ENCODE results near the gene BTBD9. TPM values are rescaled to one million over a fixed set of nuclear protein-coding genes. Genes with fewer than 3 reads are reported as not detected.

Gene BTBD9
- total and polyA plus RNA-seq, 2 donors (not counting 1 experiment from before 2014, with no cell fraction given) = 4.1 to 48.9 TPM

DNA sequence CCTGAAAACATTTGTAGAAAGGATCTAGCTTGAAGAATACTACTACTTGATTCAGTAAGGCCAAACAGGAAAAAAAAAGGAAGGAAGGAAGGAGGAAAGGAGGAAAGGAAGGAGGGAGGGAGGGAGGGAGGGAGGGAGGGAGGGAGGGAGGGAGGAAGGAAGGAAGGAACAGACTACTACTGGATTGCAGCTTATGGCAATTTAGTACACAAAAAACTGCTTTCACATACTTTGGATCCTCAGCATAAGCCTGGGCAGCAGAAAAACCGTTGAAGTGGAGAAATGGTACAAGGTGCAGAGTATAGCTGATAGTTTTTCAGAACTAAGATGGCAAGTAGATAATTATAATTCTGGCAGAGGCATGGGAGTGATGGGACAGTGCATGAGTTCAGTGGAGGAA lies 201.6 kb downstream of the BTBD9 start:
- Mint-ChIP-seq H3K27me3 (no peaks in the 10 kb centered on the region), H3K4me3 (no peak overlapping the region), H3K4me1 (peaks cover 16% of the 10 kb centered on the region), H3K9me3 (ENCODE audit: insufficient read depth) (no peaks in the 10 kb centered on the region), H3K27ac (no peak overlapping the region)
- H3K79me2 ChIP-seq (ENCODE audit: control insufficient read depth, insufficient read depth, low read length) = no peaks in the 10 kb centered on the region
- H3K9me3 ChIP-seq (ENCODE audit: control extremely low read depth in 1 of 3, control insufficient read depth in 2 of 3, insufficient read depth in 1 of 3, low read length in 2 of 3) = no peaks in the 10 kb centered on the region
- H3K4me3 ChIP-seq (ENCODE audit: control extremely low read depth in 1 of 5, extremely low read depth in 1 of 5, insufficient read depth in 1 of 5, low read depth in 2 of 5, low read length in 4 of 5) = no peak overlapping the region
- H3K4me2 ChIP-seq (replicated peaks; ENCODE audit: low read depth, low read length, poor library complexity, severe bottlenecking) = no peak overlapping the region
- no peak overlapping the region for H3K27ac ChIP-seq (ENCODE audit: low read length in 2 of 2)
- H3K4me1 ChIP-seq (ENCODE audit: control insufficient read depth in 2 of 2, insufficient read depth in 2 of 2, low read length in 2 of 2) = no peaks in the 10 kb centered on the region
- no peaks in the 10 kb centered on the region for H3K27me3 ChIP-seq (replicated peaks in 1 of 4; ENCODE audit: control extremely low read depth in 1 of 4, control insufficient read depth in 3 of 4, insufficient read depth in 4 of 4, low read length in 3 of 4)
- TF ChIP-seq, protein P1, sequence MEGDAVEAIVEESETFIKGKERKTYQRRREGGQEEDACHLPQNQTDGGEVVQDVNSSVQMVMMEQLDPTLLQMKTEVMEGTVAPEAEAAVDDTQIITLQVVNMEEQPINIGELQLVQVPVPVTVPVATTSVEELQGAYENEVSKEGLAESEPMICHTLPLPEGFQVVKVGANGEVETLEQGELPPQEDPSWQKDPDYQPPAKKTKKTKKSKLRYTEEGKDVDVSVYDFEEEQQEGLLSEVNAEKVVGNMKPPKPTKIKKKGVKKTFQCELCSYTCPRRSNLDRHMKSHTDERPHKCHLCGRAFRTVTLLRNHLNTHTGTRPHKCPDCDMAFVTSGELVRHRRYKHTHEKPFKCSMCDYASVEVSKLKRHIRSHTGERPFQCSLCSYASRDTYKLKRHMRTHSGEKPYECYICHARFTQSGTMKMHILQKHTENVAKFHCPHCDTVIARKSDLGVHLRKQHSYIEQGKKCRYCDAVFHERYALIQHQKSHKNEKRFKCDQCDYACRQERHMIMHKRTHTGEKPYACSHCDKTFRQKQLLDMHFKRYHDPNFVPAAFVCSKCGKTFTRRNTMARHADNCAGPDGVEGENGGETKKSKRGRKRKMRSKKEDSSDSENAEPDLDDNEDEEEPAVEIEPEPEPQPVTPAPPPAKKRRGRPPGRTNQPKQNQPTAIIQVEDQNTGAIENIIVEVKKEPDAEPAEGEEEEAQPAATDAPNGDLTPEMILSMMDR (IDR thresholded peaks at IDR 0.05) = no peak
- TF ChIP-seq EZH2 (IDR thresholded peaks at IDR 0.05; ENCODE audit: borderline replicate concordance, insufficient read depth, low read depth, low read length, poor library complexity, severe bottlenecking) = no peak
- ChIA-PET CTCF (no interaction called here), POLR2A (interaction anchor here (0.7 kb wide), 1 partner anchor 395 kb away, joined by 3 read pairs; no protein-coding TSS in a partner anchor)
- H4K20me1 ChIP-seq (ENCODE audit: control insufficient read depth, insufficient read depth, low read length, poor library complexity, severe bottlenecking) = no peaks in the 10 kb centered on the region
- H3K36me3 ChIP-seq (replicated peaks in 1 of 2; ENCODE audit: control extremely low read depth in 1 of 2, control insufficient read depth in 1 of 2, extremely low read depth in 1 of 2, insufficient read depth in 2 of 2, low read length in 1 of 2) = no peaks in the 10 kb centered on the region
- DNase-seq = no peak
- intact Hi-C loops (cut with micrococcal nuclease) = no loop called here
- no peak overlapping the region for H2AFZ ChIP-seq (ENCODE audit: insufficient read depth, low read depth, low read length, poor library complexity, severe bottlenecking)
- no CpG with 5 or more reads among the region's 1 CpG for WGBS (ENCODE audit: insufficient coverage)
- no peak for ATAC-seq (ENCODE audit: low read depth)
- no peak overlapping the region for H3K9ac ChIP-seq (ENCODE audit: low read length)

DNA sequence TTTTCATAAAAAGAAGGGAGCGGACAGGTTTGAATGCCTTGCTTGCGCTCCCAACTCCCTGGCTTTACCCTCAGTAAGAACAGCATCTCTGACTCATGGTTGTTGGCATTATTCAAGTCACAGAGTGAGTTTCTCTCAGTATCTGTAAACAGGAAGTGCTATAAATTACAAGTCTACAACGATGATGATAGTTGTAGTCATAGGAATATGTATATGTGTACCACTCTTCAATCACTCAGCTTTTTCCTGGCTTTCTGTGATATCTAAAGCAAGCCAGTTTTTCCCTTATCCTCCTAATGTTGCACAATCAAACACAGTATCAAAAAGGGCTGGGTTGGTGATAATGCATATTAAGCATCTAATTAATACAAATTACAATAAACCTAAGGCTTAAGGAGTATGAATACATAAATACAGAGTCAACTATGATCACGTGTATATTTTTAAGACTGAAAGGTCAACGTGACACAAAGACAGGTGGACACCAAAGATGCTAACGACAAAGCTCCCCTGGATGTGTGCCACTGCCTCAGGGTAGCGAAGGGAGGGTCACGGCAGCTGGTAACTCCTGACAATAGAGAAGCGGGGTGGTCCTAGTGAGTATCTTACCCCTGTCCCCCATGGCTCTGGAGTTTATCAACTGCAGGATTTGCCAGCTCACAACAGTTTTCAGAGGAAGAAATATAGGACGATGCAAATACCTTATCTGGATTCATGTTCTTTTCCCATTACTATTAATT lies 202.8 kb downstream of the BTBD9 start:
- no peak overlapping the region for H3K4me3 ChIP-seq (ENCODE audit: control extremely low read depth in 1 of 5, extremely low read depth in 1 of 5, insufficient read depth in 1 of 5, low read depth in 2 of 5, low read length in 4 of 5)
- intact Hi-C loops (cut with micrococcal nuclease) = no loop called here
- 100% methylated on average over 6 of the region's 10 CpGs for WGBS (ENCODE audit: insufficient coverage)
- Mint-ChIP-seq H3K9me3 (ENCODE audit: insufficient read depth) (peaks cover 4% of the 10 kb centered on the region), H3K4me3 (no peak overlapping the region), H3K27me3 (no peaks in the 10 kb centered on the region), H3K4me1 (peaks cover 26% of the 10 kb centered on the region), H3K27ac (no peak overlapping the region)
- H3K27me3 ChIP-seq (replicated peaks in 1 of 4; ENCODE audit: control extremely low read depth in 1 of 4, control insufficient read depth in 3 of 4, insufficient read depth in 4 of 4, low read length in 3 of 4) = no peaks in the 10 kb centered on the region
- no peaks in the 10 kb centered on the region for H4K20me1 ChIP-seq (ENCODE audit: control insufficient read depth, insufficient read depth, low read length, poor library complexity, severe bottlenecking)
- H2AFZ ChIP-seq (ENCODE audit: insufficient read depth, low read depth, low read length, poor library complexity, severe bottlenecking) = no peak overlapping the region
- no peaks in the 10 kb centered on the region for H3K79me2 ChIP-seq (ENCODE audit: control insufficient read depth, insufficient read depth, low read length)
- POLR2A ChIA-PET = no interaction called here
- no peak overlapping the region for H3K27ac ChIP-seq (ENCODE audit: low read length in 2 of 2)
- H3K4me1 ChIP-seq (ENCODE audit: control insufficient read depth in 2 of 2, insufficient read depth in 2 of 2, low read length in 2 of 2) = no peaks in the 10 kb centered on the region
- CTCF ChIA-PET = interaction anchor here (0.7 kb wide), 1 partner anchor 366 kb away, joined by 3 read pairs; no protein-coding TSS in a partner anchor
- no peak for ATAC-seq (ENCODE audit: low read depth)
- H3K9ac ChIP-seq (ENCODE audit: low read length) = no peak overlapping the region
- H3K36me3 ChIP-seq (replicated peaks in 1 of 2; ENCODE audit: control extremely low read depth in 1 of 2, control insufficient read depth in 1 of 2, extremely low read depth in 1 of 2, insufficient read depth in 2 of 2, low read length in 1 of 2) = no peaks in the 10 kb centered on the region
- no peak for DNase-seq
- TF ChIP-seq EZH2 (IDR thresholded peaks at IDR 0.05; ENCODE audit: borderline replicate concordance, insufficient read depth, low read depth, low read length, poor library complexity, severe bottlenecking) = no peak
- TF ChIP-seq, protein P1 (IDR thresholded peaks at IDR 0.05) = no peak
- no peak overlapping the region for H3K4me2 ChIP-seq (replicated peaks; ENCODE audit: low read depth, low read length, poor library complexity, severe bottlenecking)
- peaks cover 0 to 4% (median 4%) of the 10 kb centered on the region in 3 donors for H3K9me3 ChIP-seq (ENCODE audit: control extremely low read depth in 1 of 3, control insufficient read depth in 2 of 3, insufficient read depth in 1 of 3, low read length in 2 of 3)

Measured in B cell (primary cell).